Loucy (cell line): ENCODE results near the gene CACNA1A.
A peak's percentile ranks its signal among the peaks of the same experiment; 100 is the strongest.

Experiments
- CTCF ChIP-seq: fragments of 200-600 bp; sonication (generic); conservative IDR thresholded peaks from 2 replicates; pipeline ENCODE4 v1.5.1; 2014; ENCODE audit warnings: mild to moderate bottlenecking, antibody characterized with exemption, low read length
- EZH2phosphoT487 ChIP-seq: fragments of 200-600 bp; IDR thresholded peaks from 2 replicates; pipeline ENCODE4 v1.6.1; 2018; ENCODE audit warnings: antibody characterized with exemption, mild to moderate bottlenecking, moderate library complexity, borderline replicate concordance

GRCh38 chr19:13212759-13213330 is 293.4 kb downstream of the CACNA1A start:
- TF ChIP-seq CTCF (peak; percentile 77), EZH2phosphoT487 (no peak)
